Right atrium auricular region (tissue), 2 donors: ENCODE data around the gene C1orf116. TPM values are rescaled to one million over a fixed set of nuclear protein-coding genes. Genes with fewer than 3 reads are reported as not detected.

ENCODE experiments used
- DNase-seq: peaks from one replicate; pipeline ENCODE4 v3.0.0-alpha.2; 2019; ENCODE audit warnings: low spot score
- H3K27ac ChIP-seq, 2 donors: fragments of 200-600 bp; sonication (generic); 1 replicate in 1 of 2; 2 replicates in 1 of 2; pipeline ENCODE4 v1.5.1; 2016 to 2019
- H3K27me3 ChIP-seq, 2 donors: fragments of 200-600 bp; sonication (generic); one replicate each; pipeline versions ENCODE4 v1.5.1 to v1.6.0; 2017 to 2019
- H3K36me3 ChIP-seq: fragments of 200-600 bp; sonication (generic); one replicate; pipeline ENCODE4 v1.5.1; 2016
- H3K4me1 ChIP-seq, 2 donors: fragments of 200-600 bp; sonication (generic); one replicate each; pipeline versions ENCODE4 v1.5.1 to v1.6.0; 2017 to 2019
- H3K4me3 ChIP-seq, 2 donors: fragments of 200-600 bp; sonication (generic); 1 replicate in 1 of 2; 2 replicates in 1 of 2; pipeline ENCODE4 v1.5.1; 2017 to 2019; ENCODE audit warnings: mild to moderate bottlenecking in 1 of 2, moderate library complexity in 1 of 2
- H3K9me3 ChIP-seq, 2 donors: fragments of 200-600 bp; sonication (generic); one replicate each; pipeline ENCODE4 v1.5.1; 2019
- total RNA-seq, 2 donors: library from RNA; depleted of rRNA; stranded (reverse); fragments of >200 nt; gene quantifications; one replicate each; pipeline ENCODE4 v1.1.0, GENCODE V29; 2016
- TF ChIP-seq, protein P1 (sequence below), 2 donors: fragments of 200-600 bp; sonication (generic); IDR thresholded peaks; one replicate each; pipeline ENCODE4 v1.5.1; 2019; ENCODE audit warnings: antibody characterized with exemption in 2 of 2

C1orf116 gene
- total RNA-seq, 2 donors from 2014 or later = 0.07 to 0.35 TPM

DNA sequence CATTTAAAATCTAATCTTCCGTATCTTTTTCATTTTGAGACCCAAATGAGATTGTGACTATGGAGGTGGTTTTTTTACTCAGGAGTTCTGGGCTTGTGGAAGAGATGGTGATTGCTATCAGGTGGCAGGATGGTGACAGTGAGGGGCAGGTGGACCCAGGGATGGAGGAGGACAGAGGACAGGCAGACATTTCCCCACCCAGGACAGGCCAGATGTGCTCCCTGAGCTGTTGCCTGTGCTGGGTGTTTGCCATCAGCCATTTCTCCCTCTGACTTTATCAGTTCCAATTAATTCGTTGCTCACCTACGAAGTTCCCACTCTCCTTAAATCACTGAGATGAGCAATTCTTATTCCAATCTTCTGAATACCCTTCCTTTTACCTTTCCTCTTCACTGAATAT, 26.5 kb downstream of the C1orf116 start:
- Histone ChIP-seq H3K4me1 (no peaks in the 10 kb centered on the region), H3K36me3 (no peaks in the 10 kb centered on the region), H3K4me3 (no peak overlapping the region), H3K27ac (no peak overlapping the region), H3K27me3 (no peaks in the 10 kb centered on the region), H3K9me3 (no peaks in the 10 kb centered on the region)
- TF ChIP-seq, protein P1, sequence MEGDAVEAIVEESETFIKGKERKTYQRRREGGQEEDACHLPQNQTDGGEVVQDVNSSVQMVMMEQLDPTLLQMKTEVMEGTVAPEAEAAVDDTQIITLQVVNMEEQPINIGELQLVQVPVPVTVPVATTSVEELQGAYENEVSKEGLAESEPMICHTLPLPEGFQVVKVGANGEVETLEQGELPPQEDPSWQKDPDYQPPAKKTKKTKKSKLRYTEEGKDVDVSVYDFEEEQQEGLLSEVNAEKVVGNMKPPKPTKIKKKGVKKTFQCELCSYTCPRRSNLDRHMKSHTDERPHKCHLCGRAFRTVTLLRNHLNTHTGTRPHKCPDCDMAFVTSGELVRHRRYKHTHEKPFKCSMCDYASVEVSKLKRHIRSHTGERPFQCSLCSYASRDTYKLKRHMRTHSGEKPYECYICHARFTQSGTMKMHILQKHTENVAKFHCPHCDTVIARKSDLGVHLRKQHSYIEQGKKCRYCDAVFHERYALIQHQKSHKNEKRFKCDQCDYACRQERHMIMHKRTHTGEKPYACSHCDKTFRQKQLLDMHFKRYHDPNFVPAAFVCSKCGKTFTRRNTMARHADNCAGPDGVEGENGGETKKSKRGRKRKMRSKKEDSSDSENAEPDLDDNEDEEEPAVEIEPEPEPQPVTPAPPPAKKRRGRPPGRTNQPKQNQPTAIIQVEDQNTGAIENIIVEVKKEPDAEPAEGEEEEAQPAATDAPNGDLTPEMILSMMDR (IDR thresholded peaks at IDR 0.05) = no peak
- DNase-seq = no peak

DNA sequence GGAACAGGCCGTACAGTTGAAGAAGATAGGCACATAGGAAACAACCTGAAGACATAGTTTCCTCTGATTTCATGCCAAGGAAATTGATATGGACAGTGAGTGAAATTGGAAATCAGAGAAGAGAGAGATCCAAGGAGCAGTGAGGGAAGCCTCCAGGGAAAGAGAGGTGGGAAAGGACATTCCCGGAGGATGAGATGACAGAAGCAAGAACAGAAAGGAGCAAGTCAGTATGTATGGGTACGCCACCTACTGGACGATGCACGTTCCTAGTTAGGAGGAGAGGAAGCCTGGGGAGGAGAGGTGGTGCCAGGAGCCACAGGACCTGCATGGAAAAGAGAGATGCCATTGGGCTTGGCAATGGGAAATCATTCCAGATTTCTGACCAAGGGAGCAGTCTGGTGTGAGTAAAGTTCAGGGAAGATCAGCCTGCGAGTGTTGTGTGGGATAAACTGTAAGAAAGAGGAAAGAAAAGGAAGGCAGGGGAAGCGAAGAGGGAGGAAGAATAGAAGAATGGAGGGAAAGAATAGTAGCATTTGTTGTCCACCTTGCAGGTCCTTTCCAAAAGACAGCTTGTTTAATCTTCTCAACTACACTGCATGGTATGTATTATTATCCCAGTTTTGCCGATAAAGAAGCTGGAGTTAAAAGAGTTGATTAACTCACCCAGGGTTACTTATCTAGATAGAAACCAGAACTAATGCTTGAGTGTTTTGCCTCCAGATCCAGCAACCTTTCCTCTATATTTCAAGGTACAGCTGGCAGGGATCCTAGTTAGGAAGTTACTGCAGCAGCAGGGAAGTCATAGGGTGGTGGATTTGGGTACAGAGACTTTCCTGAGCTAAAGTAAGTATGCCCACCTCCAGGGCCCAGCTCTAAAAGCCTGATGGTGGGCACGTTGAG, 27.4 kb downstream of the C1orf116 start:
- Histone ChIP-seq H3K27ac (no peak overlapping the region), H3K27me3 (no peaks in the 10 kb centered on the region), H3K4me3 (no peak overlapping the region), H3K4me1 (no peaks in the 10 kb centered on the region), H3K36me3 (no peaks in the 10 kb centered on the region), H3K9me3 (no peaks in the 10 kb centered on the region)
- DNase-seq = no peak
- TF ChIP-seq, protein P1 (IDR thresholded peaks at IDR 0.05) = peak; percentile 50 to 66

DNA sequence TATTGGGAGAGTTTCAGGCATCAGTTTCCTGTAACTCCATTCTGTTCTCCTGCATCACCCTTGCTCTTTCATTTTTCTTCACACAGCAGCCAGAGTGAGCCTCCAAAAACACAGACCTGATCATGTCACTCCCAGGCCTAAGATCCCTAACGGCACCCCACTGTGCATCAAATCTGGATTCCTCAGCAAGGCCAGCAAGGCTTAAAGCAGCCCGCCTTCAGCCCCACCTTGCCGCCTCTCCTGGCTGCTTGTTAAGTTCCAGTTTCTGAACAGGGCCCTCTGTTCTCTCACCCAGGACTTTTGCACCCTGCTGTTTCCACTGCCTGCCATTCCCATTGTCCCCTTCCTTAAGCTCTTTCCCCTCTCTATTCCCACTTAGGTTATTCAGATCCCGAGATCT, 29.3 kb downstream of the C1orf116 start:
- TF ChIP-seq, protein P1 (IDR thresholded peaks at IDR 0.05) = no peak
- DNase-seq = no peak
- no peaks in the 10 kb centered on the region for H3K9me3 ChIP-seq
- no peaks in the 10 kb centered on the region for H3K4me1 ChIP-seq
- no peaks in the 10 kb centered on the region for H3K36me3 ChIP-seq
- no peak overlapping the region for H3K4me3 ChIP-seq
- H3K27me3 ChIP-seq = no peaks in the 10 kb centered on the region
- H3K27ac ChIP-seq = no peak overlapping the region

DNA sequence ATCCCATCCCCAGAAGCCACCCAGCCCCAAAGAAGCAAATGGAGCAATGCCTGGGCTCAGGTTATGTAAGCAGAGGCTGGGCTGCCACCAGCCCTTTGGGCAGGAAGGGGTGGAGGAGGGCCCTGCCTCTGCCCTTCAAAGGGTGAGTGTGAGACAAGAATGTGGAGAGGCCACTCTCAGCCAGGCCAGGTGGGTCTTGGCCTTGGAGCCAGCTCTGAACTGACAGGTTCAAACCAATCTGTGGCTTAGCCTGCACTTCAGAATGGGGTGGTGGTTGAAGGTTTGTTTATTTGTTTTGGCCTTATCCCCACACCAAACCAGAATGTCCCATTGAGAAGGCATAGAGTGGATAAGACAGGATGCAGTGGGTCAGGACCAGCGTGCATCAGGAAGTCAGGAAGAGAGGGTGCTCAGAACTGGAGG, 29.8 kb downstream of the C1orf116 start:
- Histone ChIP-seq H3K9me3 (no peaks in the 10 kb centered on the region), H3K4me1 (no peaks in the 10 kb centered on the region), H3K27ac (no peak overlapping the region), H3K4me3 (no peak overlapping the region), H3K36me3 (no peaks in the 10 kb centered on the region), H3K27me3 (no peaks in the 10 kb centered on the region)
- no peak for DNase-seq
- TF ChIP-seq, protein P1 (IDR thresholded peaks at IDR 0.05) = no peak

DNA sequence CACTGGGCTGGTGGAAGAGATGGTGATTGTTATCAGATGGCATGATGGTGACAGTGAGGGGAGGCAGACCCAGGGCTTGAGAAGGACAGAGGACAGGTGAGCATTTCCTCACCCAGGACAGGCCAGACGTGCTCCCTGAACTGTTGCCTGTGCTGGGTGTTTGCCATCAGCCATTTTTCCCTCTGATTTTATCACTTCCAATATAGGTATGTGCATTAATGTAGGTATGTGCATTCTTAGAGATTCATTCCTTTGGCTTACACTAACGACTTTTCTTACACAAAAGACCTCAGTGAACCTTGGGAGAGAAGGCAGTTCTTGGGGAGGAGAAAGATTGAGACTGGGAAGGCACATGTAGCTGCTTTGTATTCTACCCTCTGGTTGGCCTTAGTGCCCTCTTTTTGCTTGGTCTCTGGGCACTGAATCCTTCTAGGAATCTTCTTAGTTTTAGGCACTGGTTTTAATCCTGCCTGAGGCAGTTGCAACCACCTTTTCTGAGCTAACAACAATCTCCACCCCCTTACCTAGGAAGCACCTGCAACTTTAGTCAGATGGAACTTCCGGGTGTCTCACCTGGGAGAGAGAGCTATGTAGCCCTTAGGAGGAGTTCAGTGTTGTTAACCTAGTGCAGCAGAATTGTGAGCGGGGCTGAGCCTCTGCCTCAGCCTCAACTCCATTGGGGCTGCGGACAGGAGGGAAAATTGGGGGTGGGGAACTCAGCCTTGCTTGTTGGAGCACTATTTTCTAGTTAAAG, 30.9 kb downstream of the C1orf116 start:
- Histone ChIP-seq H3K36me3 (no peaks in the 10 kb centered on the region), H3K4me3 (no peak overlapping the region), H3K9me3 (no peaks in the 10 kb centered on the region), H3K27ac (no peak overlapping the region), H3K4me1 (no peaks in the 10 kb centered on the region), H3K27me3 (no peaks in the 10 kb centered on the region)
- TF ChIP-seq, protein P1 (IDR thresholded peaks at IDR 0.05) = no peak
- DNase-seq = no peak
